ENCODE data around the gene FAM210A.

- TF ChIP-seq CTCF (conservative IDR thresholded peaks at IDR 0.05), result no peak
- no peak for TF ChIP-seq EZH2 (IDR thresholded peaks at IDR 0.05; ENCODE audit: low read depth)
Observed at GRCh38 chr18:13746633-13747032, 20.3 kb upstream of the FAM210A start.
